ENCODE results near the gene SCN9A. TPM values are rescaled to one million over a fixed set of nuclear protein-coding genes. Genes with fewer than 3 reads are reported as not detected.

SCN9A gene
- total and polyA plus RNA-seq, 10 of the 15 experiments (the other 5 are each of a cell fraction or from before 2014, with no cell fraction given): 0.04 to 0.08 (median 0.08) TPM; not detected in 7

- Histone ChIP-seq H3K4me1 (ENCODE audit: control insufficient read depth, insufficient read depth, low read length) (no peaks in the 10 kb centered on the region), H3K9me3 (replicated peaks; ENCODE audit: control insufficient read depth, insufficient read depth, low read length) (no peaks in the 10 kb centered on the region), H3K27me3 (replicated peaks in 1 of 2; ENCODE audit: control insufficient read depth in 2 of 2, insufficient read depth in 2 of 2, low read length in 1 of 2) (no peaks in the 10 kb centered on the region), H3K27ac (ENCODE audit: control insufficient read depth, insufficient read depth) (no peak overlapping the region), H2AFZ (ENCODE audit: control insufficient read depth, low read depth, low read length) (no peak overlapping the region), H3K4me2 (ENCODE audit: control insufficient read depth, insufficient read depth) (no peak overlapping the region), H3K4me3 (no peak overlapping the region), H3K79me2 (ENCODE audit: control insufficient read depth, insufficient read depth, low read length) (no peaks in the 10 kb centered on the region), H3K9ac (ENCODE audit: control insufficient read depth, insufficient read depth, low read length) (no peak overlapping the region), H4K20me1 (ENCODE audit: control insufficient read depth, insufficient read depth) (no peaks in the 10 kb centered on the region), H3K36me3 (ENCODE audit: control insufficient read depth in 2 of 2, insufficient read depth in 2 of 2, low read length in 1 of 2) (no peaks in the 10 kb centered on the region)
- DNase-seq (ENCODE audit: low read depth, low spot score) (no peak), ATAC-seq (no peak), FAIRE-seq (no peak)
- CTCF ChIA-PET: no interaction called here
- RAD21 ChIA-PET (ENCODE audit: unreplicated experiment): no interaction called here
- BruUV-seq (replicated peaks): no TSS peak
- intact Hi-C loops (cut with micrococcal nuclease; ENCODE audit: unreplicated experiment): no loop called here
- POLR2A ChIA-PET: no interaction called here
- 30% methylated on average over 3 of the region's 3 CpGs for WGBS (ENCODE audit: insufficient coverage, insufficient replicate concordance, low lambda C conversion rate, missing lambda C conversion rate)
- SMC1A ChIA-PET (ENCODE audit: uncharacterized antibody, unreplicated experiment): no interaction called here
- in situ Hi-C loops (cut with MboI): no loop called here
- TF ChIP-seq BMI1 (IDR thresholded peaks at IDR 0.05; ENCODE audit: borderline replicate concordance) (no peak), NBN (IDR thresholded peaks at IDR 0.05) (no peak), POU2F2 (IDR thresholded peaks at IDR 0.05; ENCODE audit: borderline replicate concordance, low read depth, low read length) (no peak), CHD2 (IDR thresholded peaks at IDR 0.05; ENCODE audit: borderline replicate concordance, low read depth, low read length) (no peak), EZH2 (IDR thresholded peaks at IDR 0.05; ENCODE audit: borderline replicate concordance, control insufficient read depth, low read depth, low read length) (no peak), KLF5 (IDR thresholded peaks at IDR 0.05; ENCODE audit: partially characterized antibody) (no peak), NFYA (IDR thresholded peaks at IDR 0.05; ENCODE audit: borderline replicate concordance, low read depth, low read length) (no peak), NFYB (IDR thresholded peaks at IDR 0.05; ENCODE audit: insufficient read depth, low read depth, low read length) (no peak), MTA2 (IDR thresholded peaks at IDR 0.05; ENCODE audit: low read depth) (no peak), RBBP5 (conservative IDR thresholded peaks at IDR 0.05) (no peak), PAX8 (IDR thresholded peaks at IDR 0.05) (no peak)
- TF ChIP-seq, protein P1, sequence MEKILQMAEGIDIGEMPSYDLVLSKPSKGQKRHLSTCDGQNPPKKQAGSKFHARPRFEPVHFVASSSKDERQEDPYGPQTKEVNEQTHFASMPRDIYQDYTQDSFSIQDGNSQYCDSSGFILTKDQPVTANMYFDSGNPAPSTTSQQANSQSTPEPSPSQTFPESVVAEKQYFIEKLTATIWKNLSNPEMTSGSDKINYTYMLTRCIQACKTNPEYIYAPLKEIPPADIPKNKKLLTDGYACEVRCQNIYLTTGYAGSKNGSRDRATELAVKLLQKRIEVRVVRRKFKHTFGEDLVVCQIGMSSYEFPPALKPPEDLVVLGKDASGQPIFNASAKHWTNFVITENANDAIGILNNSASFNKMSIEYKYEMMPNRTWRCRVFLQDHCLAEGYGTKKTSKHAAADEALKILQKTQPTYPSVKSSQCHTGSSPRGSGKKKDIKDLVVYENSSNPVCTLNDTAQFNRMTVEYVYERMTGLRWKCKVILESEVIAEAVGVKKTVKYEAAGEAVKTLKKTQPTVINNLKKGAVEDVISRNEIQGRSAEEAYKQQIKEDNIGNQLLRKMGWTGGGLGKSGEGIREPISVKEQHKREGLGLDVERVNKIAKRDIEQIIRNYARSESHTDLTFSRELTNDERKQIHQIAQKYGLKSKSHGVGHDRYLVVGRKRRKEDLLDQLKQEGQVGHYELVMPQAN (conservative IDR thresholded peaks at IDR 0.05): no peak
Measured at GRCh38 chr2:166239548-166239947, 136.2 kb downstream of the SCN9A start.

Measured in GM12878 (cell line).